DND-41 (cell line): ENCODE measurements around the gene GH2.

Source experiments
- ATAC-seq: fragments of 200-7000 bp; cut with Tn5 transposase; 3 replicates; pipeline ENCODE4 v1.9.1; 2021; ENCODE audit warnings: low read depth; ENCODE audit not compliant: insufficient read depth
- DNase-seq: peaks from one replicate; pipeline ENCODE4 v3.0.0-alpha.2; 2020
- H2AFZ ChIP-seq: 2 replicates; pipeline ENCODE4 v1.6.0; 2012; ENCODE audit warnings: low read depth, low read length
- H3K27ac ChIP-seq: 2 replicates; pipeline ENCODE4 v1.5.1; 2012; ENCODE audit warnings: low read length, inconsistent platforms
- H3K27me3 ChIP-seq: fragments of 200-600 bp; sonication (generic); 2 replicates; pipeline ENCODE4 v1.6.0; 2012; ENCODE audit warnings: low read length, mild to moderate bottlenecking, inconsistent platforms; ENCODE audit not compliant: insufficient read depth, poor library complexity
- H3K36me3 ChIP-seq: 2 replicates; pipeline ENCODE4 v1.5.1; 2012; ENCODE audit warnings: low read length, inconsistent platforms; ENCODE audit not compliant: insufficient read depth
- H3K4me1 ChIP-seq: 2 replicates; pipeline ENCODE4 v1.5.1; 2012; ENCODE audit warnings: mild to moderate bottlenecking, low read length; ENCODE audit not compliant: insufficient read depth
- H3K4me2 ChIP-seq: 2 replicates; pipeline ENCODE4 v1.6.0; 2012; ENCODE audit warnings: mild to moderate bottlenecking, moderate library complexity, low read length, inconsistent platforms; ENCODE audit not compliant: insufficient read depth
- H3K4me3 ChIP-seq, 2 experiments: fragments of 200-600 bp in 1 of 2; shearing (Covaris generic) in 1 of 2; 2 replicates each; pipeline ENCODE4 v1.5.1; 2012 to 2016; ENCODE audit warnings: inconsistent platforms in 2 of 2, low read length in 2 of 2, mild to moderate bottlenecking in 2 of 2, low read depth in 1 of 2, moderate library complexity in 1 of 2
- H3K79me2 ChIP-seq: 2 replicates; pipeline ENCODE4 v1.6.0; 2012; ENCODE audit warnings: low read length, inconsistent platforms; ENCODE audit not compliant: insufficient read depth
- H3K9ac ChIP-seq: 2 replicates; pipeline ENCODE4 v1.6.0; 2012; ENCODE audit warnings: low read depth, mild to moderate bottlenecking, inconsistent platforms, low read length, moderate library complexity
- H3K9me3 ChIP-seq: 2 replicates; pipeline ENCODE4 v1.5.1; 2012; ENCODE audit warnings: low read length, moderate library complexity, mild to moderate bottlenecking, inconsistent platforms; ENCODE audit not compliant: insufficient read depth, severe bottlenecking
- H4K20me1 ChIP-seq: 2 replicates; pipeline ENCODE4 v1.6.0; 2012; ENCODE audit warnings: low read length; ENCODE audit not compliant: insufficient read depth
- EZH2 ChIP-seq: IDR thresholded peaks from 3 replicates; pipeline ENCODE4 v1.6.1; 2012; ENCODE audit warnings: borderline replicate concordance, low read depth, mild to moderate bottlenecking, moderate library complexity, low read length, inconsistent platforms; ENCODE audit not compliant: severe bottlenecking
- TF ChIP-seq, protein P1 (sequence below): IDR thresholded peaks from 2 replicates; pipeline ENCODE4 v1.5.1; 2012; ENCODE audit warnings: borderline replicate concordance, low read length, moderate library complexity, mild to moderate bottlenecking; ENCODE audit not compliant: poor library complexity, severe bottlenecking; ENCODE audit errors: extremely low read depth

GH2 gene

DNA sequence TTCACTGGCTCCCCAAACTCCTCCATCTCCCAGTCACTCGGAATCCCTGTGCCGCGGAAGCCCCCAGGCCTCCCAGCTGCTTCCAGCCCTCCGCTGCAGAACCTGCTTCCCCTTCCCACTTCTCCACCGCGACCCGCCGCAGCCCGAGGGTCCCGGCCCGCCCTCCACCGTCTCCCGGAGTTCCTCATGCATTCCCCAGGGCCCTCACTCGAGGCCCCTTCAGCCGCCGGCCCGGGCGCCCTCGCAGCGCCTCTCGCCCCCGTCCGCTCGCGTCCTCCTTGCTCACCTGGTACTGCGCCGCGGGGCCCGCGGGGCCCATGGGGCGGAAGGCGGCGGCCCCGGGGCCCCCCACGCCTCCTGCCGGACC, 39.6 kb downstream of the GH2 start:
- peak overlapping the region; percentile 87 for H3K27ac ChIP-seq
- peak overlapping the region; percentile 94 for H3K9ac ChIP-seq
- H3K9me3 ChIP-seq: no peaks in the 10 kb centered on the region
- peaks cover 24% of the 10 kb centered on the region for H3K36me3 ChIP-seq
- peak overlapping the region; percentile 99 for H3K4me2 ChIP-seq
- TF ChIP-seq, protein P1, sequence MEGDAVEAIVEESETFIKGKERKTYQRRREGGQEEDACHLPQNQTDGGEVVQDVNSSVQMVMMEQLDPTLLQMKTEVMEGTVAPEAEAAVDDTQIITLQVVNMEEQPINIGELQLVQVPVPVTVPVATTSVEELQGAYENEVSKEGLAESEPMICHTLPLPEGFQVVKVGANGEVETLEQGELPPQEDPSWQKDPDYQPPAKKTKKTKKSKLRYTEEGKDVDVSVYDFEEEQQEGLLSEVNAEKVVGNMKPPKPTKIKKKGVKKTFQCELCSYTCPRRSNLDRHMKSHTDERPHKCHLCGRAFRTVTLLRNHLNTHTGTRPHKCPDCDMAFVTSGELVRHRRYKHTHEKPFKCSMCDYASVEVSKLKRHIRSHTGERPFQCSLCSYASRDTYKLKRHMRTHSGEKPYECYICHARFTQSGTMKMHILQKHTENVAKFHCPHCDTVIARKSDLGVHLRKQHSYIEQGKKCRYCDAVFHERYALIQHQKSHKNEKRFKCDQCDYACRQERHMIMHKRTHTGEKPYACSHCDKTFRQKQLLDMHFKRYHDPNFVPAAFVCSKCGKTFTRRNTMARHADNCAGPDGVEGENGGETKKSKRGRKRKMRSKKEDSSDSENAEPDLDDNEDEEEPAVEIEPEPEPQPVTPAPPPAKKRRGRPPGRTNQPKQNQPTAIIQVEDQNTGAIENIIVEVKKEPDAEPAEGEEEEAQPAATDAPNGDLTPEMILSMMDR: no peak
- no peak for TF ChIP-seq EZH2
- H3K4me1 ChIP-seq: peaks cover 36% of the 10 kb centered on the region
- peak overlapping the region; percentile 69 to 98 for H3K4me3 ChIP-seq
- peaks cover 45% of the 10 kb centered on the region for H4K20me1 ChIP-seq
- DNase-seq (peak; percentile 48), ATAC-seq (peak; percentile 16)
- H2AFZ ChIP-seq: peak overlapping the region; percentile 72
- peaks cover 55% of the 10 kb centered on the region for H3K79me2 ChIP-seq
- H3K27me3 ChIP-seq: no peaks in the 10 kb centered on the region

- peaks cover 60% of the 10 kb centered on the region for H3K79me2 ChIP-seq
- peaks cover 49% of the 10 kb centered on the region for H4K20me1 ChIP-seq
- 0 out of 3 replicates have a peak, but pooled peaks have one; percentile 2 for ATAC-seq
These were observed 40.2 kb downstream of the GH2 start for GRCh38 chr17:63841350-63842172.

GRCh38 chr17:63840591-63841349, 41.0 kb downstream of the GH2 start:
- TF ChIP-seq, protein P1: no peak

More at GRCh38 chr17:63841350-63842172, 40.2 kb downstream of the GH2 start:
- Histone ChIP-seq H3K9me3 (no peaks in the 10 kb centered on the region), H3K27me3 (no peaks in the 10 kb centered on the region), H3K36me3 (peaks cover 30% of the 10 kb centered on the region), H2AFZ (peak overlapping the region; percentile 72), H3K9ac (peak overlapping the region; percentile 94), H3K27ac (peak overlapping the region; percentile 87), H3K4me3 (peak overlapping the region; percentile 69 to 98), H3K4me2 (peak overlapping the region; percentile 99), H3K4me1 (peaks cover 36% of the 10 kb centered on the region)
- TF ChIP-seq, protein P1: no peak
- no peak for TF ChIP-seq EZH2
- DNase-seq: peak; percentile 28

More at GRCh38 chr17:63840591-63841349, 41.0 kb downstream of the GH2 start:
- Histone ChIP-seq H2AFZ (no peak overlapping the region), H3K36me3 (peaks cover 38% of the 10 kb centered on the region), H3K4me2 (peak overlapping the region; percentile 99), H3K4me3 (peak overlapping the region; percentile 69 to 98), H3K79me2 (peaks cover 66% of the 10 kb centered on the region), H3K27me3 (no peaks in the 10 kb centered on the region), H3K9ac (peak overlapping the region; percentile 94), H3K9me3 (no peaks in the 10 kb centered on the region), H4K20me1 (peaks cover 49% of the 10 kb centered on the region), H3K4me1 (peaks cover 36% of the 10 kb centered on the region), H3K27ac (peak overlapping the region; percentile 87)
- no peak for ATAC-seq
- DNase-seq: no peak
